ELF-1 (cell line): ENCODE results near the gene ASAP3.
A peak's percentile ranks its signal among the peaks of the same experiment; 100 is the strongest.
"Not testable (repeated sequence)": the region's sequence is repeated elsewhere in the genome, so short reads cannot be mapped to it uniquely, and the experiment has no call there.

Source experiments
- DNase-seq: peaks from one replicate; pipeline ENCODE4 v3.0.0-alpha.2; 2016; ENCODE audit warnings: low read depth, low spot score

ASAP3 gene

DNA sequence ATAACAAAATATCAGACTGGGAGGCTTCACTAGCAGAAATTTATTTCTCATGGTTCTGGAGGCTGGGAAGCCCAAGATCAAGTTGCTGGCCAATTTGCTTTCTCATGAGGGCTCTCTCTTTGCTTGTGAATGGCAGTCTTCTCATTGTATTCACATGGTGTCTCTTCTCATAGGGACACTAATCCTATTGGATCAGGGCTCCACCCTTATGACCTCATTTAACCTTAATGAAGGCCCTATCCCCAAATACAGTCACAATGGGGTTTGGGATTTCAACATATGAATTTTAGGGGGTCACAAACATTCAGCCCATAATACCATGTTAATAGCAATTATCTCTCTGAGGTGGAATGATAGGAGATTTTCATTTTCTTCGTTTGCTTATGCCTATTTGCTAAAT is 84.8 kb downstream of the ASAP3 start:
- DNase-seq, result no peak

DNA sequence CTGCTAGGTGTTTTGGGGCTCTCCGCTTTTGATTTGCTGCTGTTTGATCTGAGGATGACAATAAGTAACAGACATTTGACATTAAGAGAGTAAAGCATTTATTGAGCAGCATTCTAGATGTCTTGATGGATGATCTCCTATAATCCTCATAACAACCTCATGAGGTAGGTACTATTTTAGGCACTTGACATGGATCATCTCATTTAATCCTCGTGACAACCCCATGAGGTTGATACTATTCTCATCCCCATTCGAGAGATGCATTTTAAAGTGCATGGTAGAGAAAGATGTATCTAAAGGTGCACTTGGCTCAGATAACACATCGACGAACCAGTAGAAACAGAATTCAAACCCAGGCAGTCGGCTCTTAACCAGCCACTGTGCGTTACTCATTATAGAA is 86.1 kb downstream of the ASAP3 start:
- no peak for DNase-seq

DNA sequence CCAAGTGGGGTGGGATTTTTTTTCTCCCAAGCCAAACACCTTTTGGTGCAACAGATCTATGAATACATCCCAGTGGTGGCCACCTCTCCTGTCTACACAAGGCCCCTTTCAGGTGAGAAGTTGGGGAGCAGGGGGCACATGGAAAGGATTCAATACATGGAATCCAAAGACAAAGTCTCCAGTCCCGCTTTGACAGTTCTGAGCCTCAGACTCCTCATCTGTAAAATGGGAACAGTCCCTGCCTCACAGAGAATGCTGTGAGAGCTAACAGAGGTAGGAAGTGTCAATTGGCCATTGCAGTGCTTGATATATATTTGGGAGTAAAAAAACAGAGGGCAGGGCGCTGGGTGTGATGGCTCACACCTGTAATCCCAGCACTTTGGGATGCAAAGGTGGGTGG is 87.6 kb downstream of the ASAP3 start:
- DNase-seq, result no peak

DNA sequence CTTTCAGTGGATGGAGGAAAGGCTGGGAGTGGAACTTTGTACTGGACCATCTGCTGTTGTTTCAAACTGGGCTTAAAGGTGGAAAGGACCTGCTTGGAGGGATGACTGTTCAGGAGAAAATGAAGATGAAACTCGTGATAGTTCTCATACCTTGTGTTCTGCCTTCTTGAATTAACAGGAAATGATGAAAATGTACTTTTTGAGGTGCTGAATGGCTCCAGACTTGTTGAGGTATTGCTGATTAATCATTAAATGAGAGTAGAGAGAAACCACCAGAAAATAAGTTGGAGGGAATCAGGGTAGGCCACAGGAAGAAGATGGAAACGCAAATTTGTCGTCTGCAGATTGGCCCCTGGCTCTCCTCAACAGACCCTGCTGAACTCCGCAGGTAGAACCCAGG is 88.1 kb downstream of the ASAP3 start:
- no peak for DNase-seq

DNA sequence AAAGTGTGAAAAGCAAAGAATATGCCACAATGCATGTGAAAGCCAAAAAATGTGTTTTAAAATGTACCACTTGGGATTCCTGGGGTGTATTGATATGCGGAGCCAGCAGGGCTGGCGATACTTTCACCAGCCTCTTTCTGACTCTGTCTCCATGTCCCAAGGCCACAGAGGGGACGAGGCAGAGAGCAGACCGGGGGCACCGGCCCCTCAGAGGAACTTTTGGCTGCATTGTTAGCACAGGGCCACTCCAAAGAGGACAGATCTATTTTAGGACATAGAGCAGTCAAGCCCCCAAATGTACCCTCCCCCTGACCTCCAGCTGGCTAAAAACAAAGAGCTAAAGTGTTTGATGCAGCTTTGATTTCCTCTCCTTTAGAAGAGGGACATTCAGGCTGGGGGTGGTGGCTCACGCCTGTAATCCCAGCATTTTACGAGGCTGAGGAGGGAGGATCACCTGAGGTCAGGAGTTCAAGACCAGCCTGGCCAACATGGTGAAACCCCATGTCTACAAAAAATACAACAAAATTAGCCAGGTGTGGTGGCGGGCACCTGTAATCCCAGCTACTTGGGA is 88.7 kb downstream of the ASAP3 start:
- DNase-seq, result peak; percentile 59

DNA sequence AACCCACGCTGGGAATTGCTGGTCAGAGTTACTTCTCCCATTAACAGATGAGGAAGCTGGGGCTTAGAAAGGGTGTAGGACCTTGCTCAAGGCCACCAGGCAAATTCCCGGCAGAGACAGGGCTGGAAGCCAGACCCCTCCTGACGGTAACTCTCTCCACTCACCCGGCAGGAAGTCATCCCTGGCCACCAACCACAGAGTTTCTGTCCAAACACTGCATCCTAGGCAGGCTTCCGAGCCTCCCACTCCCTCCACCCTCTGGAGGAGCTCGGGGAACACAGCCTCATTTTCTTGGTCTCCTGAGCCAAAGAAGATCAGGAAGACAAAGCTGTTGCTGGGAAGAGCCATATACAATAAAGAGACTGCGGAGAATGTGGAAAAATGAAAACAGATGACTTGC is 89.3 kb downstream of the ASAP3 start:
- DNase-seq, result peak; percentile 69

DNA sequence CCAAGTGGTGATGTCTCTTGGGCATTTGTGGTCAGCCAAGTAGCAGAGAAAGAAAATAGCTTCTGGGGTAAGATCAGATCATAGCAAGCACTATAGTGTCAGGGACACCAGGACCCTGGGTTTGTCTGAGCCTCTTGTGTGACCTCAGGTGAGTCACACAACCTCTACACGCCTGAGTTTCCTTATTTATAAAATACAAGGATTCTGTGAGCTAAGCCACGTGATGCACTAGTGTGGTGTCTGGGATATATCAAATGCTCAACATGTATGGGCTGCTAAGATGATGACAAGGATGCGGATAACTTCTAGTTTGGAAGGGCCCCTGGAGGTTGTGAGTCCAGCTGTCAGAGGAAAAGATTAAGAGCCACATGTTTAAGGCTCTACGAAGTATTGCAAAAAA is 89.8 kb downstream of the ASAP3 start:
- no peak for DNase-seq

DNA sequence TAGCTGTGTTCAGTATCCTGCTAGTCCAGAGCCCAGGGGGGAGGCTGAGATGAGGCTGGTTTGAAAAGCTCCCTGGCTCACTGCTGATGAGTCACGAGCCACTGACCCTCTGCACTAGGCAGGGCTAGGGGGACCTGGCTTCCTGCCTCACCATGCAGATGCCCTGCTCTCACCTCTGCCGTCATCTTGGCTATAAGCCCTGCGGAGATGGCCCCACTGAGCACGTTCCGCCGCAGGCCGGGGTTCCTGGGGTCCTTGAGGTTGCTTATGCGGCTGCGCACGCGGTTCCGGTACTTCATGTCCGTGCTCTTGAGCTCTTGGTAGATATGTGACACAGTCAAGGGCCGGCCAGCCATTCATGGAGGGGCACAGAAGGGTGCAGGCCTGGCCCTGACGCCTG is 90.3 kb downstream of the ASAP3 start:
- peak; percentile 48 for DNase-seq

DNA sequence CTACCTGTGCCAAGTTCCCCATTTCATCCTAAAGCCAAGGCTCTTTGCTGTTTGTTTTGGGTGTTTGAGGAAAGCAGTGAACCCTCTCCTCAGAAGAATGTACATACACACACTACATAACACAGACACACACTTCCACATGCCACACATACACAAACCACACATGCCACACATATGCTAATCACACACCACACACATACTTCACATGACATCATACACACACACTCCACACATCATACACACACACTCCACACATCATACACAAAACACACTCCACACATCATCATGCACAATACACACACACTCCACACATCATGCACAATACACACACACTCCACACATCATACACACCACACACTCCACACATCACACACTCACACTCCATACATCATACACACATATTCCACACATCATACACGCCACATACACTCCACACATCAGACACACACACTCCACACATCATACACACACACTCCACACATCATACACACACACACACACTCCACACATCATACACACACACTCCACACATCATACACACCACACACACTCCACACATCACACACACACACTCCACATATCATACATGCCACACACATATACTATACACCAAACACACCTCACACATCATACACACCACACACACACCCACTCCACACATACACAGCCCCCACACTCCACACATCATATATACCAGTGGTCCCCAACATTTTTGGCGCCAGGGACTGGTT is 91.7 kb downstream of the ASAP3 start:
- DNase-seq, result no peak

DNA sequence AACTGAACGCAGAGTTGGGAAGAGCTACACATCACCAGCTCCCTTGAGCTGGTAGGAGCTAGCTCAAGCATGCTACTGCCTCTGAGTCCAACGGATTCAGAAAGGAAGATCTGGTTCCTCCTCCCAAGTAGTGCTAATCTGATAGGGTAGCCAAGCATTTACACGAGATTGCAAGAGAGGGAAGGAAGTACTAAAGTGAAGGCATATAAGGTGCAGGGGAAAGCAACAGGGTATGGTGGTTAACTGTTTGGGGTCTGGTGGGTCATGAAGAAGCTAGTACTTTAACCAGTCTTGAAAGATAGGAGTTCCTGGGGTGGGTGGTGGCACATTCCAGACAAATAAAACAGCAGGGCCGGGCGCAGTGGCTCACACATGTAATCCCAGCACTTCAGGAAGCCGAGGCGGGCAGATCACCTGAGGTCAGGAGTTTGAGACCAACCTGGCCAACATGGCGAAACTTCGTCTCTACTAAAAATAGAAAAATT is 94.1 kb downstream of the ASAP3 start:
- DNase-seq, result no peak

DNA sequence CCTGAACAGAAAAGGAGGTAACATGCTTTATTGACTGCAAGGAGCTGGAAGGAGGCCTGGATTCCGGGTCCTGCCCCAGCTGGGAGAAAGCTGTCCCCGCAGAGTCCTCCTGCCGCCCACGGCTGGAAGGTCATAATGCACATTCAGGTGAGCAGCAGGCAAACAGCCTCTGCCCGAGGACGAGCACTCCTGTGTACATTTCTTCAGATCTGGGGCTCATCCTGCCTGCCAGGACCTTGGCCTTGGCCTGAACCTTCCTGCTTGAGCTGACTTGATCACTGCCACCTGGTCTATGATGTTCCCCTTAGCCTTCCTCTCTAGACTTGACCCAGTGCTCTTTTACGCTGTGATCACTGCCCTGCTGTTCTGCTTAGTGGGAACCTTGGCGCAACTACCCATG is 96.5 kb downstream of the ASAP3 start:
- no peak for DNase-seq

DNA sequence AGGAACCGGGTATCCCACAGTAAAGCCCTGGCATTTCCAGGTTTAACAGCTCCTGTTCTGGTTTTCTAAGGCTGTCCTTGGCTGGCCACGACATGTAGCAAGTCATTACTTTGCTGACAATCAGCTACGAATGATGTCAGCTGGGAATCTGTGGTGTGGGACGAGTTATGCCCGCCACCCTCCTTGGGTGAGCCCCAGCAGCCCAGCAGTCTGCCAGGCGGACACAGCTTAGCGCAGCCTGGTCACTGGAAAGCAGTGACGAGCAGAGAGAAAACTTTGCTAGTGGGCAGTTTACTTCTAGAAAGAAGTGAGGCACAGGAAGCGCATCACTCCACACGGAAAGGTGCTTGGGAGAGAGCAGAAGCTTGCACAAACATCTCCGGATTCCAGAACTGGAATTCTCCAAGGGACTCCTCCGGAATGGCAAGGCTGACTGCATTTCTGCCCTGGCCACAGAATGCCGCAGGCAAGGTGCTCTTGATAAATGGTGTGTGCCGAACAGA is 98.8 kb downstream of the ASAP3 start:
- DNase-seq, result no peak

DNA sequence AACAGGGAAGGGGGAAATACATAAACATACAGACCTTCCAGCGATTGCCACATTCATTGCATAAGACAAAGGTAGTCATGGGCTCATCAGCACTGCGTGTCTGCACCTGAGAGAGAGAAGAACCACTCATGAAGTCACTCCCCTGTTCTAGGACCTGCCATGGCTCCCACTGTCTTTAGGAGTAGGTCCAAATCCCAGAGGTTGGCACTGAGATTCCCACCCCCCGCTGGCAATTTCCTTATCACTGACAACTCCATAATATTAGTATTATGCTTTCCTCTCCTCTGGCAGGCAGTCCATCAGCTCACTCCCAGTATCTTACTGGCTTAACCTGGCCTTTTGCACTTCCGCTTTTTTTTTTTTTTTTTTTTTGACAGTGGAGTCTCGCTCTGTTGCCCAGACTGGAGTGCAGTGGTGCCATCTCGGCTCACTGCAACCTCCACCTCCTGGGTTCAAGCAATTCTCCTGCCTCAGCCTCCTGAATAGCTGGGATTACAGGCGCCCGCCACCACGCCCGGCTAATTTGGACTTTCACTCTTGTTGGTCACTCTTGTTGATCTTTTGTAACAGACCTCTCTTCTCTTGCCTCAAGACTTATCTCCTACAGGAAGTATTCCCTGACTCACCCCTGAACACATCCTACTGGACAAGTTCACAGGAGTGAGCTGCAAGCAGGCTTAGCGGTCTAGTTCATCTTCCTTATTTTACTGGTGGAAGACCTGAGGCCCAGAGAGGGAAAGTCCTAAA is 99.5 kb downstream of the ASAP3 start:
- no peak for DNase-seq

DNA sequence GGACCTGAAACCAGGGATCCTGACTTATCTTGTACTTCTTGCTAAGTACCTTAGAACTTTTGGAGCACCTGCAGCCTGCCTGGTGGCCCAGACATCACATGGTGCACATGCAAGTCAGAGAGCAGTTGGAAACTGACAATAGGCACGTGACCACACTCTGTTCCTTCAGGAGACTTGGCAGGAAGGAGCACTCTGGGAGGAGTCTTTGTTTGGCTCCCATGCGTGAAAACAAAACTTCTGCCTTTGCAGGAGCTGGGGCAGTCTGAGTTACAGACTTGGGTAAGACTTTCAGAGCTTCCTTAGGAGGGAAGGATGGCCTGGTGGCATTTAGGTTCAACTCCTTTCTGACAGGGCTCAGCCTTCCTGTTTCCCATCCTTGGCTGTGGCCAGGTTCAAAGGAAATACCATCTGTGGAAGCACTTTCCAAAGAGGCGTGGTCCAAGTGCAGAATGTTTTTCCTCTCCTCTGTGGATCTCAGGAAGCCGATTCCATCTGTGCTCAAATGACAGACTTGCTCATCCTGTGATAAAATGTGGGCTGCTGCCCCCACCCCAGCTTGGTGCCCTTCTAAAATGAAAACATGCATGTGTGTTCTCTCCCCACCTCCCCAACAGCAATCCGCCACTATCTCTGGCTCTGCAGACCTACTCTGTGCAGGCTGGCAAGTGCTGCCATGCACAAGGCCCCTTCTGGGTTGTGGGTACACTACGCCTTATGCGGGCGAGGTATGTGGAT is 100.2 kb downstream of the ASAP3 start:
- no peak for DNase-seq

DNA sequence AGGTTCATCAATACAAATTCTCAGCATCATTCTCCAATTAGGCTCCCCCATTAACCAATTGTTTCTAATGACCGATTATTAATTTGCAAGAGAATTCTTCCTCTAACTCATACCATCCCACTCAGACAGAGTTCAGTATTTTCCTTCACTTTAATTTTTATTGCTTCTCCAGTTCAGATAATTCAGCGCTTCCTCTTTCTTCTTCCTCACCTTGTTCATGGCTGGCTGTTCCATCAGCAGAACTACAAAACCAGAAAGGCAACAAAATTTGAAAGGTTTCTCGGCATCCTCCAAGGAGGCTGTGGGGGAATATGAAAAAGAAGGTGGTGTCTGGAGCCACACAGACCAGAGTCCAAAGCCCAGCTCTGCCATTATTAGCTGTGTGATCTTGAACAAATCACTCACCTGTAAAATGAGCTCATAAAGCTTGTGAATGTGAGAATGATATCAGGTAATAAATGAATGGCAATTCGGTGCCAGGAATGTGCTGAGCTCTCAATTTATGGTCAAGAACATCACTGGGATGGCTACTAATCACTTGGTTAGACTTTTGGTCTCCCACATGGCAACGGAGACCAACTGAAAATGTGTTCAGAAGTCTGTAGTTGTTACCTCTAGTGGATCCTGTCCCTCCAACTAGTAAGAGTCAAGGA is 102.6 kb downstream of the ASAP3 start:
- no peak for DNase-seq

DNA sequence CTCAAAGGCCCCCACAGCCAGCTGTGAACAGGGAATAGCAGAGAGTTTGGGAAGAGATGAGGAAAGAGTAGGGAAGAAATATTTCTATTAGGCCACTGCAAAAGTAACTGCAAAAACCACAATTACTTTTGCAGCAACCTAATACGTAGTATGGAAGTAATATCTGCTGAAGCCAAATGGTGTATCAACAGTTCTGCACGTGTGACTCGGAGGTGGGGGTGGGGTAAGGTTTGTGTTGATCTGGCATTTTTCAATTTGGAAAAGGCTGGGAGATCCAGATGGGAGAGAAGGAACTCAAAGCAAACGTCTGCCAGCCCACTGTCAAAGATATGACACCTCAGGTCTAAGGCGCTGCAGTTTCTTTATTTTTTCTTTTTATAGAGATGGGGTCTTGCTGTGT is 103.3 kb downstream of the ASAP3 start:
- DNase-seq, result no peak

DNA sequence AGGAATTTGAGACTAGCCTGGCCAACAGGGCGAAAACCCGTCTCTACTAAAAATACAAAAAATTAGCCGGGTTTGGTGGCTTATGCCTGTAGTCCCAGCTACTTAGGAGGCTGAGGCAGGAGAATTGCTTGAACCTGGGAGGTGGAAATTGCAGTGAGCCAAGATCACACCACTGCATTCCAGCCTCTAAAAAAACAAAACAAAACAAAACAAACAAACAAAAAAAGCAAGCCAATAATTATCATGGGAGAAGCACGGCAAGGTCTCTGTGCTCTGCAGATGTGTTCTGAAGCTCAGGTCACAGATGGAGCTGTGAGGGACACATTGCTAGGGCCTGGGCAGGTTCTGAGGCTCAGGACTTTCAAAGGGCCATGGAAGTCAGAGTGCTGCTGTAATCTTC is 103.7 kb downstream of the ASAP3 start:
- not testable (repeated sequence) for DNase-seq
